ENCODE measurements around the gene USP7.
"Not testable (repeated sequence)": the region's sequence is repeated elsewhere in the genome, so short reads cannot be mapped to it uniquely, and the experiment has no call there.

The USP7 gene

DNA sequence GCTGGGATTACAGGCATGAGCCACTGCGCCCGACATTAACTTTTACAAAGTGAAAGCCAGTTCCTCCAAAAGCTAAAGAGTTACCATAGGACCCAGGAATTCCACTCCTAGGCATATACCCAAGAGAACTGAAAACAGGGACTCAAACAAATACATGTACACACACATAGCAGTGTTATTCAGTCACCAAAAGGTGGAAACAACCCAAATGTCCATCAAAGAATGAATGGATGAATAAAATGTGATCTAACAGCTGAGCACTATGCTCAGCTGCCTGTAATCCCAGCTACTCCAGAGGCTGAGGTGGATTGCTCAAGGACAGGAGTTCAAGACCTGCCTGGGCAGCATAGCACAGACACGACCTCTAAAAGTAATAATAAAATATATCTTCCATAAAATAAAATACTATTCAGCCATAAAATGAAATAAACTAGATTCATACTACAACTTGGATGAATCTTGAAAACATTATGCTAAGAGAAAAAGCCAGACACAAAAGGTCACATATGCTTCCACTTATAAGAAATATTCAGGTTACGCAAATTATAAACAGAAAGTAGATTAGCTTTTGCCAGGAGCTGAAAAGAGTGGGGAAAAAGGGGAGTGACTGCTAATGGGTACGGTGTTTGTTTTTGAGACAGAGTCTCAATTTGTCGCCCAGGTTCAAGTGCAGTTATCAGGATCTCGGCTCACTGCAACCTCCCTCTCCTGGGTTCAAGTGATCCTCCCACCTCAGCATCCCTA is 9.3 kb upstream of the USP7 start:
- DNase-seq: no peak

GRCh38 chr16:8971416-8971815 is 7.7 kb upstream of the USP7 start:
- no peak for DNase-seq

DNA sequence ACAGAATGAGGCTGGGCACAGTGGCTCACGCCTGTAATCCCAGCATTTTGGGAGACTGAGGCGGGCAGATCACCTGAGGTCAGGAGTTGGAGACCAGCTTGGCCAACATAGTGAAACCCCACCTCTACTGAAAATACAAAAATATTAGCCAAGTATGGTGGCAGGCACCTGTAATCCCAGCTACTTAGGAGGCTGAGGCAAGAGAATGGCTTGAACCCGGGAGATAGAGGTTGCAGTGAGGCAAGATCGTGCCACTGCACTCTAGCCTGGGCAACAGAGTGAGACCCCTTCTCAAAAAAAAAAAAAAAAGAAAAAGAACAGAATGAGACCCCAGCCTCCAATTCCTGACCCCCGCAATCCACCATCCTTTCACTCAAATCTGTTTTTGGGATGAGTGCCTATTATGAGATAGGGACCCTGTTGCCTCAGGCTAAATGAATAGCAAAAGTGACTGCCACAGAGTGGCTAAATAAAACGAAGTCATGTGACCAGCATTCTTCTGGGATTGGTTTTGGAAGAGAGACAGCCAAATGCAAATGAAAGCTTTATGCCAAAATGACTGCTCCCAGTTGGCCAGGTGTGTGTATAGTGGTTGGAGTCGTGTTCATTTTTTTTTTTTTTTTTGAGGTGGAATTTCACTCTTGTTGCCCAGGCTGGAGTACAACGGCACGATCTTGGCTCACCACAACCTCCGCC is 5.6 kb upstream of the USP7 start:
- DNase-seq: not testable (repeated sequence)

DNA sequence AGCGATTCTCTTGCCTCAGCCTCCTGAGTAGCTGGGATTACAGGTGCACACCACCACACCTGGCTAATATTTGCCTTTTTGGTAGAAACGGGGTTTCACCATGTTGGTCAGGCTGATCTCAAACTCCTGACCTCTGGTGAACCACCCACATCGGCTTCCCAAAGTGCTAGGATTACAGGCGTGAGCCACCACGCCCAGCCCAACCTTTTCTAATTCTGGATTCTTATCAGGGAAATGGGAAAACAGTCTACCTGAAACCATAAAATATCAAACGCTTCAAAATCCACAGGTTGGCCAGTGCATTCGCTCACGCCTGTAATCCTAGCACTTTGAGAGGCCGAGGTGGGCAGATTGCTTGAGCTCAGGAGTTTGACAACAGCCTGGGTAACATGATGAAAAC is 4.3 kb upstream of the USP7 start:
- DNase-seq: not testable (repeated sequence)

- DNase-seq: no peak
Measured at GRCh38 chr16:8967132-8967821, 3.6 kb upstream of the USP7 start.

DNA sequence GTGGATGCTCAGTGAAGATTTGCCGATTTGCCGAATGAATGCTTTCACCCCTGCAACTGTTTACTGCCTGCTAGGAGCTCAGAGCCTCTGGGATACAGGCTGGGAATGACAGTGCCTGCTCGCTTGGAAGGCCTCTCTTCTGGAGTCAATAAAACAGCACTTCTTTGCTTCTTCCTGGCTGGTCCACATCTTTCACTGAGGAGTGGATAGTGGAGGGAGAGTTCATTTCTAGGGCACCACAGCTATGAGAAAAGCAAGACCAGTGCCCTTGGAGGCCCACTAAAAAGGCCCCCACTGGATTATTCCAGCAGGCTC is 3.1 kb upstream of the USP7 start:
- no peak for DNase-seq

DNA sequence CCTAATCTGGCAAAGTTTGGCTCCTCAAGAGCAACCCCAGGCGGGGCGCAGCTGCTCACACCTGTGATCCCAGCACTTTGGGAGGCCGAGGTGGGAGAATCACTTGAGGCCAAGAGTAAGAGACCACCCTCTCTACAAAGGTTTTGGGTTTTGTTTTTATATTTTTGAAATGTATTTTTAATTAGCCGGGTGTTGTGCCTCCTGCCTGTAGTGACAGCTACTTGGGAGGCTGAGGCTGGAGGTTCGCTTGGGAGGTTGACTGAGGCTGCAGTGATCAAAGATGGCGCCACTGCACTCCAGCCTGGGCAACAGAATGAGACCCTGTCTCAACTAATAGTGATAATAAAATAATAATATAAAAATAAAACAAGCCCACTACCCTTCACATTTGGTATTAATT is 756 bp upstream of the USP7 start:
- DNase-seq: no peak

DNA sequence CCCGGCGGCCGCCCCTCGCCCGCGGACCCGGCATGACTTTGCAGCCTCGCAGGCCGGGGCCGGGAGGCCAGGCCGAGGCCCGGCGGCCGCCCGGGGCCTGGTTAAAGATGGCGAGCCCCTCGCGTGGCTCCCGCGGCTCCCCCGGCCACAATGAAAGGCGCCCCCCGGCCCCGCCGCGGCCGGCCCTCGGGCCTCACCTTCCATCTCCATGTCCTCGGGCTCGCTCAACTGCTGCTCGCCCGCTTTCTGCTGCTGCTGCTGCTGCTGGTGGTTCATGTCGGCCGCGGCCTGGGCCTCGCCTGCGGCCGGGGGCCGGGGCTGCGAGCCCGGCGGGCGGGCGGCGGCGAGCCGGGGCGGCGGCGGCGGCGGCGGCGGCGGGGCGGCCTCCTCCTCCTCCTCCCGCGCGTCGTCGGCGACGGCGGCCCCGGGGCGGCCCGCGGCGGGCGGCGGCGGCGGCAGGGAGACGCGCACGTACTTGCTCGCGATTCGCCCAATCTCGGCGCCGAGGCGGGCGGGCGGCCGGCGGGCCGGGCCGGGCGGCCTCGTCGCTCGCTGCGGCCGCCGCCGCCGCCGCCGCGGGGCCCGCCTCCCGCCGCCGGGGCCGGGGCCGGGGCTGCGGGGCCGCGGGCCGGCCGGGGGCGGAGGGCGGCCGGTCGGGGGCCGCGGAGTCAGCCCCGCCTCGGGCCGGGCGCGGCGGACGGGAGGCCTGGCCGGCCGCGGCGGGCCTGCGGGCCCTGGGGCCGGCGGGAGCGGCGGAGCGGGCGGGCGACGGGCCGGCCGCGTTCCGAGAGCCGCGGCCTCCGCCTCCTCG is 491 bp downstream of the USP7 start:
- DNase-seq: no peak

GRCh38 chr16:8962393-8963009 is 1.2 kb downstream of the USP7 start:
- DNase-seq: peak; percentile 14

- DNase-seq: no peak
Measured at GRCh38 chr16:8961811-8962390, 1.8 kb downstream of the USP7 start.

DNA sequence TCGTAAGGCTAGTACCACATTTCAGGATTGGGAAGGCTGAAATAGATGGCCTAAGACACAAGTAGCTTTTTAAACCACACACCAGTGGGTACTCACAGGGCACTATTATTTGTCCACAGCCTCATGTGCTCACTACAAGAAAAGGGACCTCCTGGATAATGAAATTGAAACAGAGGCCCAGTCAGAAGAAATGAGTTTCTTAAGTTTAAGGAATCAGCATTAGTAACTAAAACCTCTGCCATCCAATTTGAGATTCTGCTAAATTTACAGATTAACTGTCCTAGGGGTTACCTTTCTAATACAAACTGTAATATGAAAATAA is 3.0 kb downstream of the USP7 start:
- DNase-seq: no peak

DNA sequence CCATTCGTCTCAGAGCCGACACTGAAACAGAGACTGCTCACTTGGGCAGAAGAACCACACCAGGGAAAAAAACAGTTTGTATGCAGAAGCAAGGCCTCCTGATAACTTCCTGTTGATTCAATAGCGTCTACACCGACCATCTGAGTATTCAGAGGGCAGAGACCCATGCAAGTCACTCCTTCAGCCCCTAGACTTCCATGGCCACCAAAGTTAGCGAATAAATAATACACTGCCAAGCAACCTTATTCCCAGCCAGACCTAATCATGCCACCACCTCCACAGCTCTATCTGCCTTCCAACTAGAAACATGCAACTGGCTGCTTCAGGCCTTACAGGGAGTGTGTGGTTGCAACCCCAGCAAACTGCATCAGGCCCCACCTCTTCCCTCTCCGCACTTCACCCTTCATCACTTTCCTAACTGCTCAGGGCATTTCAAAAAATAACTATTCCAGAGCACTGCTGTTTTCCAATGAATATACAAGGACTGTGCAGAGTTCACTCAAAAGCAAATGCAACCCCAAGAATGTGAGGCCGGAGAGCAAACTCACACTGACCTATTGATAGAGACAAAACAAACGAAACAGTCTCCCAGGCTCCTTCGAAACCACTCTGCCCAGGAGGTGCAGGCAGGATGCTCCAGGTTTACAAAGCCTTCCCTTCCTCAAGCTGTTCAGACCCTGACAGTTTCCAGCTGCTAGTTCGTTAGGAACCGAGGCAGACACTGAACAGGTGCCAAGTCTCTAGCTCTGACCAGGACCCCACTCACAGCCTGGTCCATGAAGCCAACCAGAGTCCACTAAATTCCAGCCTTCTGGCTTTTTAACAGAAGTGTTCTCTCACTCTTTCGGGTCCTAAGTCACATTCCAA is 3.6 kb downstream of the USP7 start:
- DNase-seq: peak; percentile 9

DNA sequence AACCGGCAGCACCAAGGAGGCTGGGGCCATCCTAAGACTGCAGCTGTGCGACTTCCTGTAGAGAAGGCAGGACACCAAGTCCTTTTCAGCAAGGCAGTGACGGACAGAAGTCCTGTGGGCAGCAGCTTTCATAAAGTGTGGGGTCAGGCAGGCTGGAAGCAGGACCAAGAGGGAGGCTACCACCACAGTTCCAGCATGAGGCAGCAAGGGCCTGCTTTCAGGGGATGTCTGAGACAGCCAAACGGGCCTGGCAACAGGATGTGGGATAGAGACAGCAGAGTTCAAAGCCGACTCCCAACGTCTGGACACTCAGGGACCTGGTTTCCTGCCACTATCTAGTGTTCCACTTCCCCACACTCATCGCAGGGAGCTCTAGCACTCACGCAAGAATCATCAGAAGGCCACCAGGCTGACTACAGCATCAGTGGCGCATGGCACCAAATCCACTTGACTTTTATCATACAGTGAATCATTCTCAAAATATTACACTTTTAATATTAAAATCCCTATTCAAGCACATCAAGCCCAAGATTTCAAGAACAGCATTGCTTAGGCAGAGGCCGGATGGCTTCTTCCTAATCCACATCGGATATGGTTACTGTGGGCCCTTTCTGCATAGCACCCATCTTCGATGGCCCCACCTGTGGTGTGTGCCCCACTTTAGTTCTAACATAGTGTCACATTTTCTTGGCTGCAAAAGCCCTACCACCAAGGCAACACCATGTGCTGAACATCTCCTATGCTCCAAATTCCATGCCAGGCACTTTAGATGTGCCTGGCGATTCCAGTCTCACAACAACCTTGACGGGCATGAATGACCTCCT is 5.2 kb downstream of the USP7 start:
- no peak for DNase-seq

GRCh38 chr16:8957509-8958157 is 6.1 kb downstream of the USP7 start:
- no peak for DNase-seq

GRCh38 chr16:8957063-8957397 is 6.7 kb downstream of the USP7 start:
- DNase-seq: no peak

DNA sequence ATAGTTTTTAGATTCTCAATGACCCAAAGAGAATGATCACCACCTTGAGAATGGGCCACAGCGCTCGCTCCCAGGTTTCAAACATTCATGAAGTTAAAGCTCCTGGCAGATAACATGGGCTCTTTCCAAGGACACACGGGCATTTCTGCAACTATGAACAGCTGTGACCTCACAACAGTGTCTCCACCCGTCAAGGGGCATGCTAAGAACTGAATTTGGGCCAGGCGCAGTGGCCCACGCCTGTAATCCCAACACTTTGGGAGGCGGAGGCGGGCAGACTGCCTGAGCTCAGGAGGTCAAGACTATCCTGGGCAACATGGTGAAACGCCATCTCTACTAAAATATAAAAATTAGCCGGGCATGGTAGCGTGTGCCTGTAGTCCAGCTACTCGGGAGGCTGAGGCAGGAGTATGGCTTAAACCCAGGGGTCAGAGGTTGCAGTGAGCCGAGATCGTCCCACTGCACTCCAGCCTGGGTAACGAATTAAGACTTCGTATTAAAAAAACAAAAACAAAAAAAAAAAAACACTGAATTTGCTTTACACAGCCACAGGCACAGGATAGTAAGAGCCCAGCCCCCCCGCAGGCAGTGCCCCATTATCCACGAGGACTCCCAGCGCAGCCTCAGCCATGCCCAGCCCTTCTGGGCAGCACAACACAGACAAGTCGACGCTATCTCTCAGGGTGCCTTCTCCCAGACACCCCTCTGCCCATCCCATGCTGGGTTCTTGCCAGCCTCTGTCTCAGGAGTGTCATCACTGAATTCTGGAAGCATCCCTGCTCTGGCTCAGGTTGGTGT is 7.2 kb downstream of the USP7 start:
- no peak for DNase-seq

DNA sequence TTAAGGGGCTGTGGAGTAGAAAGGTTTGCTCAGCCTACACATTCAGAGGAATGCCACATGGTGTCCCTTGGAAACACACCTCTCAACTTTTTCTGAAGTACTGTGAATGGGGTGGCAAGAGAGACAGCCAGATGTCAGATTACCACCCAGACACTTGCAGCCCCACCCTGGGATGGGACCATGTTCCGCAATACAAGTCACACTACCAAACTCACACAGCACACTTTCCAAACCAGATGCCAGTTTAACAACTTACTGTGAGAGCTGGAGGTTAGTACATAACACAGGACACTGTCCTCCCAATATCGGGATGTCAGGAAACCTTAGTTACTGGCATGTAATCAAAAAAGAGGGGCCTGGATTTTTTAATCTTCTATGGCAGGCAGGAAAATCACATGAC is 7.9 kb downstream of the USP7 start:
- no peak for DNase-seq

DNA sequence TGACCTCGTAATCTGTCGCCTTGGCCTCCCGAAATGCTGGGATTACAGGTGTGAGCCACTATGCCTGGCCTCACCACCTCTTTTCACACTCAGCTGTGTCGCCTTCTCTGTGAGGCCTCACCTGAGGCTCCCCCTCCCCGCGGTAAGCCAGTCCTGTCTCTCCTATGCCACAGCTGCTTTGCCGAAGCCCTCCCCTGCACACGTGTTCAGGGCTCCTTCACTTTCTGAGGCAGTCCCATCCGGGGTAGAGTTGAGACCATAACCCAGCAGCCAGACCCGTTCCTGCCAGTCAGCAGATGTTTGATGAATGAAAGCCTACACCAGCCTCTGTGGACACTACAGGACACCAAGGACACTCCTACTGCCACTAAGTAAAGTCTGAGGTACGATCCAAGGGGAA is 10.6 kb downstream of the USP7 start:
- no peak for DNase-seq

DNA sequence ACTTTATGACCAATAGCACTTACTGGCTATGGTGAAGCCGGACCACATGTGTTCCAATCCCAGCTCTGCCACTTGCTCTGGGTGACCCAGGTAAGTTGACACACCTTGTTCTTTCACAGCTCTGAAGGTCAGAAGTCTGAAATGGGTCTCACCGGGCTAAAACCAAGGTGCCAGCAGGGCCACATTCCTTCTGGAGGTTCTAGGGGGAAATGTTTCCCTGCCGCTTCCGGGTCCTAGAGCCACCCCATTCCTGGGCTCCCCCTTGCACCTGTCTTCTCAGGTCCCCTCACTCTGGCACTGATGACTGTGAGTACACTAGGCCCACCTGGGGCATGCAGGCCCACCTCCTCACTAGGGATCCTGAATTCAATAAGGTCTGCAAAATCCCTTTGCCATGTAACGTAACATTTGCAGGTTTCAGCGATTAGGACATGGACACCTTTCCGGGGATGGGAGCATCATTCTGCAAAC is 11.4 kb downstream of the USP7 start:
- DNase-seq: no peak

Data from DMS79 treated with DMSO at 0.1 percent for 48 hours (cell line).